Vagina (tissue), 2 donors: ENCODE data around the gene CYP1A1.

Source experiments
- CTCF ChIP-seq, 3 experiments: fragments of 450-650 bp in 2 of 3; fragments of 200-600 bp in 1 of 3; sonication (generic) in 1 of 3; IDR thresholded peaks; one replicate each; pipeline ENCODE4 v1.5.1; 2017 to 2019; ENCODE audit warnings: antibody characterized with exemption in 3 of 3, mild to moderate bottlenecking in 2 of 3, moderate library complexity in 2 of 3
- POLR2A ChIP-seq, 2 donors: fragments of 450-650 bp; IDR thresholded peaks; one replicate each; pipeline ENCODE4 v1.6.1; 2017; ENCODE audit warnings: antibody characterized with exemption in 2 of 2, mild to moderate bottlenecking in 2 of 2, moderate library complexity in 2 of 2

- TF ChIP-seq CTCF (IDR thresholded peaks at IDR 0.05) (no peak), POLR2A (IDR thresholded peaks at IDR 0.05) (no peak)
These were observed 16.3 kb downstream of the CYP1A1 start for GRCh38 chr15:74709011-74709410.
